GM12872 (cell line): ENCODE data around the gene ODAD2.

Experiments used
- TF ChIP-seq, protein P1 (sequence below): IDR thresholded peaks from 3 replicates; pipeline ENCODE4 v1.5.1; 2011; ENCODE audit warnings: low read depth, mild to moderate bottlenecking, low read length, moderate library complexity; ENCODE audit not compliant: insufficient read depth

ODAD2 gene

DNA sequence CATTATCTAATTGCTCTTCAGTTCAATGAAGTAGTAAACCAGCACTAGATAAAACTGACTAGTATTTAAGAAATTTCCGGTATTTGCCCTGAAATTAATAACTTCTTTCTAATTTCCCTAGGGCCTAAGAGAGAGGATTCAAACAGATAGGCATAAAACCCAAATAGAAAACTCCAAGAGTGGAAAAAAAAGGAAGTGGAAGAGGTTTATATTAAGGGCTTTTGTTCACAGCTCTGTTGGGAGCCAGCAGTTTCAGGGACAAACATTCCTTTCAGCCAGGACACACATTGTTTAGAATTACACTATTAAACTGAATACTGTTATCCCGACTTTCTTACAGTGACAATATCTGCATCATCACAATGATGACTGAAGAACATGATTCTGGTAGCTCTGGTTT lies 3.6 kb downstream of the ODAD2 start:
- TF ChIP-seq, protein P1, sequence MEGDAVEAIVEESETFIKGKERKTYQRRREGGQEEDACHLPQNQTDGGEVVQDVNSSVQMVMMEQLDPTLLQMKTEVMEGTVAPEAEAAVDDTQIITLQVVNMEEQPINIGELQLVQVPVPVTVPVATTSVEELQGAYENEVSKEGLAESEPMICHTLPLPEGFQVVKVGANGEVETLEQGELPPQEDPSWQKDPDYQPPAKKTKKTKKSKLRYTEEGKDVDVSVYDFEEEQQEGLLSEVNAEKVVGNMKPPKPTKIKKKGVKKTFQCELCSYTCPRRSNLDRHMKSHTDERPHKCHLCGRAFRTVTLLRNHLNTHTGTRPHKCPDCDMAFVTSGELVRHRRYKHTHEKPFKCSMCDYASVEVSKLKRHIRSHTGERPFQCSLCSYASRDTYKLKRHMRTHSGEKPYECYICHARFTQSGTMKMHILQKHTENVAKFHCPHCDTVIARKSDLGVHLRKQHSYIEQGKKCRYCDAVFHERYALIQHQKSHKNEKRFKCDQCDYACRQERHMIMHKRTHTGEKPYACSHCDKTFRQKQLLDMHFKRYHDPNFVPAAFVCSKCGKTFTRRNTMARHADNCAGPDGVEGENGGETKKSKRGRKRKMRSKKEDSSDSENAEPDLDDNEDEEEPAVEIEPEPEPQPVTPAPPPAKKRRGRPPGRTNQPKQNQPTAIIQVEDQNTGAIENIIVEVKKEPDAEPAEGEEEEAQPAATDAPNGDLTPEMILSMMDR: no peak

GRCh38 chr10:27986821-27987220 lies 12.1 kb downstream of the ODAD2 start:
- TF ChIP-seq, protein P1: no peak

- TF ChIP-seq, protein P1: no peak
Observed at GRCh38 chr10:27982875-27983543, 15.9 kb downstream of the ODAD2 start.

DNA sequence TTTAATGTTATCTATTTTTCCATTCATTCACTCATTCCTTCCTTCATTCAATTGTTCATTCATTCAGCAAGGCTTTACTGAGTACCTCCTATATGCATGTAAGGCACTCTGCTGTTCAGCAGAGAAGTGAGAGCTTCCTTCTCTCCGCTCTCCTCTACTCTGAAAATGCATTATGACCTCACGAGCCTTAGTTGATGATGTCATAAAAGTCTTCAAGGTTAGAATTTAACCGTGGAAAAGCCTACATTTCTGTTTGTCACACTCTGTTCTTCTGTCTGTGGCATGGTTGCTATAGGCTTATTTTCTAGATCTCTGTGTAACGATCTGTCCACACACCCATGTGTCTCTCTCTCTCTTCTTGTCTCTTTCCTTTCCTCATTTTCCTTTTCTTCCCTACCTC lies 17.1 kb downstream of the ODAD2 start:
- TF ChIP-seq, protein P1: no peak

DNA sequence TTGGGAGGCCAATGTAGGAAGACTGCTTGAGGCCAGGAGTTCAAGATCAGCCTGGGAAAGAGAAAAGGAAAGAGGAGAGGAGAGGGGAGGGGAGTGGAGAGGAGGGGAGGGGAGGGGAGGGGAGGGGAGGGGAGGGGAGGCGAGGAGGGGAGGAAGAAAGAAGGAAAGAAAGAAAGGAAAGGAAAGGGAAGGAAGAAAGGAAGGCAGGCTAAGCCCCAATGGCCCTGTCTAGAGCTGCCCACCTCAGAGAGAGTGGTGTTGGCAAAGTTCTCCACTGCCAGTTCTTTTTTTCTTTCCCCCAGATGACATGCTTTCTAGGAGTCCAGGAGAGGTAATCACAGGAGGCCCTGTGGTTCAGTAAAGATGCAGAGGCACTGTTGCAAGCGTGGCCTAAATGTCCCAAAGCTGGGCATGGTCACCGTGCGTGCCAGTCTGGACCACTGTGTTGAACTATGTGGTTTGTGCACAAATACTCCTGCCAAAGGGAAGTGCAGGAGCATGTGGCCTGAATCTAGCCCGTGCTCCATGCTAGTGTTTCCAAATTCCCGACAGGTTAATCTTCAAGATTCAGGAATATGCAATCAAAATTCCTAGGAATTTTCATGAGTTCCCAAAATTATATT lies 39.7 kb downstream of the ODAD2 start:
- TF ChIP-seq, protein P1: no peak

GRCh38 chr10:27950242-27950564 lies 48.7 kb downstream of the ODAD2 start:
- TF ChIP-seq, protein P1: no peak

DNA sequence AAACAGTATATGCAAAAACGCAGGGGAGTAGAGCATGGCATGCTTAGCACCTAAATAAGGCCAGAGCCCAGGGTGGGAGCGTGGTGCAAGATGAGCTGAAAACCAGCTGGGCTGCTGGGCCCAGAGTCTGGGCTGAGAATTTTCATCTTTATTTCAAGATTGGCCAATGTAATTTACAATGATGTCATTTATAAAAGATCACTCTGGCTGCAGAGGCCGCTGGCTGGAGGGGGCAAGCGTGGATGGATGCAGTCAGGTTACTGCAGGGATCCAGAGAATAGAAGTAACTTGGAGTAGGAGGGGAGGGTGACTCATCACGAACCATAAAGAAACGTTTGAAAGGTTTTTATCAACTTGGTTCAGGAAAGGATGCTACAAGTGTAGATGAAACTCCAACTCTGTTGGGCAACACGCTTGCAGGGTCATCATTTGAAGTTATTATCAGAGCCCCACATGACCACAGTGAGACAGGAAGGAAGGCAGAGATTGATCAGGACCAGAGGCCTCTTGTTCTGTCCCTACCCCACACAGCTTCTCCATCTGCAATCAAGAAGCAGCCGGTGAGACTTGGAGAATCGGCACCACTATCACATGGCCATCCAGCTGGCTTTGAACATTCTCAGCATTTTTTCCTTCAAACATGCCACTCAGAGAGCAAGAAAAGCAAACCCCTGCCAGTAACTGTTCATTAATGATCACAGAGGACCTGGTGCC lies 49.2 kb downstream of the ODAD2 start:
- TF ChIP-seq, protein P1: no peak
